OCI-LY7 (cell line): ENCODE measurements around the gene PWWP2A. TPM values are rescaled to one million over a fixed set of nuclear protein-coding genes. Genes with fewer than 3 reads are reported as not detected.

ENCODE experiments used
- Bru-seq: library from RNA; stranded (reverse); fragments of 400-500 nt; gene quantifications from one replicate; lab custom pipeline; 2021; lab: Mats Ljungman, UMichigan
- BruChase-seq, 2 experiments: library from RNA; stranded (reverse); fragments of 400-500 nt; gene quantifications; one replicate each; lab custom pipeline; 2021; lab: Mats Ljungman, UMichigan
- BruUV-seq: library from RNA; stranded (reverse); fragments of 400-500 nt; replicated peaks from 2 replicates; lab custom pipeline; 2021; lab: Mats Ljungman, UMichigan
- CTCF ChIA-PET: fragments of 300-600 bp; sonication (Branson Sonifier 250); formaldehyde crosslinking; loops from one replicate; lab custom pipeline; 2022; ENCODE audit warnings: antibody characterized with exemption; ENCODE audit not compliant: unreplicated experiment; lab: Charles Lee
- POLR2A ChIA-PET: fragments of 300-600 bp; sonication (Branson Sonifier 250); formaldehyde crosslinking; loops from one replicate; lab custom pipeline; 2022; ENCODE audit warnings: antibody characterized with exemption; lab: Charles Lee
- DNase-seq: peaks from one replicate; pipeline ENCODE4 v3.0.0-alpha.2; 2015; ENCODE audit warnings: low spot score
- H2AFZ ChIP-seq: fragments of 200-600 bp; sonication (generic), shearing (Covaris generic); 2 replicates; pipeline ENCODE4 v1.6.1; 2014; ENCODE audit warnings: mild to moderate bottlenecking, antibody characterized with exemption, low read length, moderate library complexity
- H3K27ac ChIP-seq: fragments of 200-600 bp; sonication (generic); 2 replicates; pipeline ENCODE4 v1.5.1; 2014; ENCODE audit warnings: mixed run types, low read depth, mild to moderate bottlenecking, moderate library complexity, low read length, inconsistent platforms; ENCODE audit not compliant: poor library complexity, severe bottlenecking
- H3K36me3 ChIP-seq: fragments of 200-600 bp; sonication (generic); 2 replicates; pipeline ENCODE4 v1.6.1; 2014; ENCODE audit warnings: mild to moderate bottlenecking, antibody characterized with exemption, low read length, moderate library complexity, mixed read lengths; ENCODE audit not compliant: insufficient read depth
- H3K4me1 ChIP-seq: fragments of 200-600 bp; sonication (generic); 2 replicates; pipeline ENCODE4 v1.5.1; 2014; ENCODE audit warnings: mild to moderate bottlenecking, low read length; ENCODE audit not compliant: insufficient read depth, poor library complexity, severe bottlenecking
- H3K4me2 ChIP-seq: fragments of 200-600 bp; sonication (generic); 2 replicates; pipeline ENCODE4 v1.6.1; 2014; ENCODE audit warnings: mild to moderate bottlenecking, low read length
- H3K4me3 ChIP-seq: fragments of 200-600 bp; sonication (generic); 2 replicates; pipeline ENCODE4 v1.5.1; 2014; ENCODE audit warnings: mild to moderate bottlenecking, low read depth, low read length; ENCODE audit not compliant: poor library complexity, severe bottlenecking
- H3K79me2 ChIP-seq: fragments of 200-600 bp; sonication (generic); 2 replicates; pipeline ENCODE4 v1.6.1; 2016; ENCODE audit warnings: low read depth, mild to moderate bottlenecking, low read length, moderate library complexity, mixed read lengths; ENCODE audit not compliant: insufficient read depth
- H3K9me2 ChIP-seq: fragments of 200-600 bp; sonication (generic); 2 replicates; pipeline ENCODE4 v1.6.1; 2016; ENCODE audit warnings: mild to moderate bottlenecking, low read length, mixed read lengths; ENCODE audit not compliant: insufficient read depth
- H3K9me3 ChIP-seq: fragments of 200-600 bp; sonication (generic); 2 replicates; pipeline ENCODE4 v1.6.1; 2014; ENCODE audit warnings: mild to moderate bottlenecking, mixed run types, low read length, mixed read lengths
- H4K20me1 ChIP-seq: fragments of 200-600 bp; sonication (generic); 2 replicates; pipeline ENCODE4 v1.6.1; 2014; ENCODE audit warnings: mild to moderate bottlenecking, antibody characterized with exemption, low read length, moderate library complexity, mixed read lengths; ENCODE audit not compliant: insufficient read depth
- CTCF ChIP-seq: fragments of 200-600 bp; sonication (generic); conservative IDR thresholded peaks from 2 replicates; pipeline ENCODE4 v1.5.1; 2014; ENCODE audit warnings: mild to moderate bottlenecking, antibody characterized with exemption, low read length, moderate library complexity, mixed read lengths
- EZH2phosphoT487 ChIP-seq: fragments of 200-600 bp; sonication (generic); IDR thresholded peaks from 2 replicates; pipeline ENCODE4 v1.6.1; 2018; ENCODE audit warnings: low read depth, borderline replicate concordance, mild to moderate bottlenecking, mixed run types, antibody characterized with exemption, low read length, moderate library complexity, mixed read lengths
- intact Hi-C: fragments of 100-400 bp; cut with micrococcal nuclease; formaldehyde crosslinking; loops from one replicate; pipeline ENCODE4 v1.10.0; 2022; ENCODE audit not compliant: unreplicated experiment
- long read RNA-seq: library from polyadenylated mRNA; stranded (forward); transcript quantifications from one replicate; pipeline ENCODE4 v2.0.0, GENCODE V29; 2022
- total RNA-seq, 2 experiments: library from RNA; depleted of rRNA in 1 of 2; stranded (reverse); fragments of >200 nt in 1 of 2; shearing (Covaris generic) in 1 of 2; gene quantifications; 2 replicates each; pipeline ENCODE4 v1.2.3, GENCODE V29; 2014 to 2022

Gene PWWP2A
- 28.4 and 28.5 TPM in 2 replicates for total RNA-seq (2014; rRNA removed; shearing (Covaris generic))
- total RNA-seq (2022) = 27.3 and 28.3 TPM in 2 replicates
- Bru-seq, nascent RNA = percentile 76 among the genes with signal in this experiment
- BruChase-seq, experiment 1, labeled RNA remaining after a 6-hour chase = percentile 85 among the genes with signal in this experiment
- BruChase-seq, experiment 2, labeled RNA remaining after a 2-hour chase = percentile 85 among the genes with signal in this experiment
- long read RNA-seq, transcript PWWP2A-202 (4 exons, 3,991 nt) = minor isoform, 7 of 58 reads
- long read RNA-seq, transcript PWWP2A-205 (3 exons, 1,819 nt) = minor isoform, 9 of 58 reads
- long read RNA-seq, transcript PWWP2A-201 (2 exons, 3,346 nt) = major isoform, 23 of 58 reads
- long read RNA-seq, partial matches to known transcripts = 0 of 58 reads
- long read RNA-seq, other reads (novel, unspliced or antisense) = 16 of 58 reads

GRCh38 chr5:160119142-160119904 lies at the start of gene PWWP2A:
PWWP2A (minus strand) TSS chr5:160119450; CDS start chr5:160119388, 62 bp downstream.
- ChIA-PET CTCF (interaction anchor here (0.5 kb wide), 1 partner anchor 86 kb away, joined by 3 read pairs; no protein-coding TSS in a partner anchor), POLR2A (interaction anchor here (0.8 to 1.0 kb wide), 2 partner anchors 9 to 11 kb away, joined by 3 to 4 read pairs; no protein-coding TSS in a partner anchor)
- intact Hi-C loops = loop anchor here (2.0 kb wide), 1 partner anchor 303 kb away; no protein-coding TSS in a partner anchor
- H2AFZ ChIP-seq = peak within 1 kb of the TSS; percentile 95
- H4K20me1 ChIP-seq = peaks cover 8% of the 10 kb centered on the region
- H3K4me1 ChIP-seq = peaks cover 15% of the 10 kb centered on the region
- peak within 1 kb of the TSS; percentile 89 for H3K4me3 ChIP-seq
- H3K4me2 ChIP-seq = peak within 1 kb of the TSS; percentile 79
- H3K79me2 ChIP-seq = peaks cover 17% of the 10 kb centered on the region; the same call in 1 of the 2 replicates
- H3K36me3 ChIP-seq = peaks cover 32% of the 10 kb centered on the region
- no TSS peak for BruUV-seq
- TF ChIP-seq CTCF (0 out of 2 replicates have a peak, but pooled peaks have one; percentile 29), EZH2phosphoT487 (no peak)
- DNase-seq = peak; percentile 100
- peak within 1 kb of the TSS; percentile 69 for H3K27ac ChIP-seq
- H3K9me2 ChIP-seq = no peaks in the 10 kb centered on the region
- H3K9me3 ChIP-seq = no peaks in the 10 kb centered on the region

GRCh38 chr5:160167624-160168165 lies 48.4 kb upstream of the PWWP2A start:
- TF ChIP-seq EZH2phosphoT487 (no peak), CTCF (no peak)
- intact Hi-C loops = no loop called here
- ChIA-PET POLR2A (interaction anchor here (0.9 kb wide), 1 partner anchor 212 kb away, joined by 3 read pairs; no protein-coding TSS in a partner anchor), CTCF (no interaction called here)
- Histone ChIP-seq H3K4me3 (no peak overlapping the region), H3K79me2 (no peaks in the 10 kb centered on the region), H3K9me3 (no peaks in the 10 kb centered on the region), H3K4me2 (no peak overlapping the region), H3K36me3 (no peaks in the 10 kb centered on the region), H3K9me2 (no peaks in the 10 kb centered on the region), H2AFZ (no peak overlapping the region), H3K4me1 (no peaks in the 10 kb centered on the region), H4K20me1 (no peaks in the 10 kb centered on the region), H3K27ac (no peak overlapping the region)
- BruUV-seq = no TSS peak
- DNase-seq = no peak
